ENCODE results near the gene CD8B2.
"Not testable (repeated sequence)": the region's sequence is repeated elsewhere in the genome, so short reads cannot be mapped to it uniquely, and the experiment has no call there.

The CD8B2 gene

GRCh38 chr2:106513391-106513790, 26.2 kb downstream of the CD8B2 start:
- not testable (repeated sequence) for DNase-seq

DNA sequence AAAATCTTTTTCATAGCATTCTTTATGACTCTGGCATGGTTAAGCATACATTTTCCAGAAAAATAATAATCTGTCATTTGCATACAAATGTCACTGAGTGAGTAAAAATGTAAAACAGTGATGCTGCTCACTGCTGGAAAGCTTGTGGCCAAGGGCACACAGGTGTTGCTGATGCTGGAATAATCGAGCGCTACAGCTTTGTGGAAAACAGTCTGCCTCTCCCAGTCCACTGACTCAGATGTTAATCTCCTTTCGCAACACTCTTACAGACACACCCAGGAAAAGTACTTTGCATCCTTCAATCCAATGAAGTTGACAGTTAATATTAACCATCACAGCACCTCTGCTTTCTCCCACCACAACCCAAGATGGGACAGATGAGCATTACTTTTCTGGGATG, 27.7 kb downstream of the CD8B2 start:
- DNase-seq: peak in 1 of 2 donors; percentile 28

DNA sequence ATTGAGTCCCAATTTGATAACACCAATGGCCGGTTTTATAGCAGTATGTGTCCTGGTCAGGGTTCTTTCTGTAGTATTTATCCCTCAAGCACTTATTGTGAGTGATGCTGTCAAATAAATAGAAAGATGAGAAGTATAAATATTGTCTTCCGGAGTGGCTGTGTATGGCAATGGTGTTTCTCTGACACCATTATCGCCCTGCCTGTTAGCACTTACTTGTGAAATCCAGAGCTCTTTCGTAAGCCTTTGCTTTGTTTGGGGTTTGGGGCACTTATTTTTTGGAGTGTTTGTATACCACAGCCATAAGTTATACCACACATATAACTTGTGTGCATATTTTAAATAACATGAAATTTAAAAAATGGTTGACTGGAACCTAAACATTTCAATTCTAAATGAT, 29.3 kb downstream of the CD8B2 start:
- DNase-seq: peak in 1 of 2 donors; percentile 12

- DNase-seq: no peak
Observed at GRCh38 chr2:106516864-106517263, 29.7 kb downstream of the CD8B2 start.

DNA sequence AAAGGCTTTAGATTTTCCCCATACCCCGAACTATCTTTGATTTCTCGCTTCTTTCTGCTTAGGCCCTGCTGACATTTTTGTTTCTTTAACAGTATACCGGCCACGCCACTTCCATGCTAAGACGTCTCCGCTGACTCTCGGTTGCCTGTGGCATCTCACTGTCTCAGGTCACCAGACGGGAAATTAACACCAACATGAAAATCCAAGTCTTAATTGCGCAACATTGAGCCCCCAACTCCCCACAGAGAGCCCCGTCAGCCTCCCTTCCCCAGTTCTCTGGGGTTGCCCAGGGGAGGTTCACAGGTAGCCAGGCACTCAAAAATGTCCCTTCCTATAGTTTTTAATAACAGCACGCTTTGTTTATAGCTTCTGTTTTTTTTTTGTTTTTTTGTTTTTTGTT, 30.2 kb downstream of the CD8B2 start:
- no peak for DNase-seq

DNA sequence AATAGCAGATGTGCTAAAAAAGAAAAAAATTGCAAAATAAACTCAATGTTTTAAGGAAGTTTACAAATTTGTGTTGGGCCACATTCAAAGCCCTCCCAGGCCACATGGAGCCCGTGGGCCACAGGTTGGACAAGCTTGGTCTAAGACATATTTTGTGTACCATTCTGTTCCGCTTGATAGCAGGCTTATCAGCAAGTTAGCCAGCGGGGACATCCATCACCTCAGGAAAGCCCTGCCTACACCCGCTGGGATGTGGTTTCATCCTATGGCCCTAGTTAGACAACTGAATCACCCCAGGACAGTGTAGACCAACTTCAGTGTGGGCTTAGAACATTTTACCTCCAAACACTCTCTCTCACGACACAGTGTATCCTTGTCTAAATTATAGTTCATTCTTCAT, 32.6 kb downstream of the CD8B2 start:
- peak in 1 of 2 donors; percentile 17 for DNase-seq

DNA sequence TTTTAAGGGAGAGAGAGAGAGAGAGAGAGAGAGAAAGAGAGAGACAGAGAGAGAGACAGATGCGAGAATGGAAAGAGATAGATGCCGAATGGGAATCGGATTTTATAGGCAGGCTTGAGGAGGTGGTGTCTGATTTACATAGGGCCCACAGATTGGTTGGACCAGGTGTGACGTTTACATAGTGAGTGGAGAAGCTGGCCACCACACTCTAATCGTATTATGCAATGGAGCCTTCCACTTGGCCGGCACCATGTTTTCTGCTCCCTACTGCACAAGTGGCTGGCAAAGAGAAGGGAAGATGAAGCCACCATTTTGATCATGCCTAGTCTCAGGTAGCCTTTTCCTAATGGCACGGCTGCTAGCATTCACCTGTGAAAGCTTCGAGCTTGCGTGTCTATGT, 33.9 kb downstream of the CD8B2 start:
- no peak for DNase-seq

DNA sequence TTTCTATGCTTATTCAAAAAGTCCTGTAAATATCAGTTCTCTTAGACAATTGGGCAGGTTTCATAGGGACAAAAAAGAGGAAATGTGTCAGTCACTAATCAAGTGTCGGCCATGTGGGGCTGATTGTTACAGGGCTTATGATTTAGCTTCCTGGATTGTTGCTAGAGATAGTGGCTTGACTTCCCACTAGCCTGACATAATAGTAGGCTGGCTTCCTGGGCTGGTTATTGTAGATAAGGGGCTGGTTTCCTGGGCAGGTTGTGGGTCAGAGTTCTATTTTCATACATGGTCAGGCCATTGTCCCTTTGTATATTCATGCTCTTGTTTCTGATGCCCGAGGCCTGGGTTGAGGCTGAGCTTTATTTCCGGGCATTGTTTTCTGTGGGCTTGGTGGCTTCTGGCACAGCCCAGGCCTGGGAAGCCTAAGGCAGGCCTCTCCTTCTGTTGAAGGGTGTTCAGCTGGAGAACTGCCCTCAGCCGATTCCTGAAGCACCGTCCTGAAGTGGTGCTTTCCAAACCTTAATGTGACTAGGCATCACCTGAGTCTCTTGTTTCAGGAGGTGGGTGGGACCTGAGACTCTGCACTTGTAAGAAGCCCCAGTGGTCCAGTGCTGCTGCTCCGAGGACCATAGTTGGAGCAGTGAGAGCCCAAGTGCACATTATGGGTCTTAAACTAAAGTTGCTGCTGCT, 37.0 kb downstream of the CD8B2 start:
- peak; percentile 10 to 46 for DNase-seq

- peak; percentile 19 to 40 for DNase-seq
Observed at GRCh38 chr2:106530866-106531265, 43.7 kb downstream of the CD8B2 start.

DNA sequence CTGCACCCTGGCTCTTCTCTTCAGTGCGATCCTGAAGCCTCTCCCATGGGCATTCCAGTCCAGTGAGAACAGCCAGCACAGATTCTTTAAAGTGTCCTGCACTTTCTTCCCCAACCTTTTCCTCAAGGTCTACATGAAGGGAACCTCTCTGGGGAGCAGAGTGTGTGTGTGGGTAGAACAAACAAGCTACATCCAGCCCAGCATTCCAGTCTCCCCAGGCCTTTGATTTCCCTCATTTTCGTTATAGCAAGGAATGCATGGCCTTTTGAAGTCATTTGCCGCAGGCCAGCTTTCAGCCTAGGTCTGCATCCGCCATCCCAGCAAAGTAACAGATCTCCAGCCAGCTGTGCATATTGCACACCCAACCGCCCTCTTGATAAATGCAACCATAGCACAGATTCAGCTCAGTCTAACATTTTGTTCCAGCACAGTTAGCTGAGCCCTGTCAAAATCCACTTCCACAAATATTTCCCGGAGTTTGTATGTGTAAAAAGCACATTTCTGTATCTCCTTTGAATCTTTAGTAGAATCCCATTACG, 44.6 kb downstream of the CD8B2 start:
- DNase-seq: no peak

- DNase-seq: no peak
Observed at GRCh38 chr2:106532236-106532635, 45.1 kb downstream of the CD8B2 start.

DNA sequence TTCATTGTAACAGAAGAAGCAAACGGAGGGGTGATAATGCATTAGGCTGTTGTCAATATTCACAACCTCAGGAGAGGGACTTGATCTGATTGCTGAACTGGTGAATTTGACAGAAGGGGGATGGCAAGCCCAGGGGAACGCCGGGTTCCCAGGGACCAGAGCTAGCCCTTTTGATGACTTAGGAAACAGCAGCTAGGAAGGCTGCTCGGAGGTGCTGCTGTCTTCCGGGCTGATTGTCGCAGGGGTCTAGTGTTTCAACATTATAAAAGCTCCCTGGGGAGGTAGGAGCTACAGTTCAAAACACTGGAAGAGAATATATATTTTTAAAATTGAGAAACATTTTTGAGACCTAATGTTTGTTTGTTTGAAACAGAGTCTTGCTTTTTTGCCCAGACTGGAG, 47.3 kb downstream of the CD8B2 start:
- DNase-seq: no peak

DNA sequence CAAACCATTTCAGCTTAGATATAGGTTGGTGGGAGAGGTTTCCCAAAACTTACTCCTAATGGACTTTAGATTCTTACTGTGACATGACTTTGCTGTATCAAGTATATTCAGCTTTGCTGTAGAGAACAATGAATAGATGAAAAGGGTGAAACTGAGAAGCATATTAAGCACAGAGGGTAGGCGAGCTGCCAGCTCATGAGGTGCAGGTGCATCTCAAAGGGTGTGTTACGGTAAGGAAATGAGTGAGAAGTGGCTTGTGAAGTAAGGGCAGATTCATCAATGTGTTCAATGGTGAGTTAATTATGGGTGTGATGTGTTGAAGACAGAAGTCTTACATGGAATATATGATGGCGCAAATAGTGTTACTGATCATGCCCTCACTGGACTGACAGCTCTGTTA, 49.3 kb downstream of the CD8B2 start:
- DNase-seq: no peak

DNA sequence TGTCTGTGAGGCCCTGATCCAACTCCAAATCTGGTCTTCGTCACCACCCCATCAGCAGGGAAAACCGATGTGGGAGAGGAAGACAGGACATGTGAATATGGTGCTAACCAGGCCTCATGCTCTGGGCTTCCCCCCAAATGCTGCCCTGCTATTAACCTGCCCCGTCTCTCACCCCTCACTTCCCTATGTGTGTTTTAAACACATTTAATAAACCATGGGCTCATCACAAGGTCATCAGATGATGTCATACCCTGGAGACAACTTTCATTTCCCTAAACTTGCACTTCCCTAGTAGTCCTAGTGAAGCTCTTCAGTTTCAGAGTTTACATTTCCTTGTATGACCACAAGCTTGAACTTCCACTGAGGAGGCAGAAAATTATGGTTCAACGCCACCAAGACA, 49.9 kb downstream of the CD8B2 start:
- DNase-seq: peak; percentile 96 to 98

DNA sequence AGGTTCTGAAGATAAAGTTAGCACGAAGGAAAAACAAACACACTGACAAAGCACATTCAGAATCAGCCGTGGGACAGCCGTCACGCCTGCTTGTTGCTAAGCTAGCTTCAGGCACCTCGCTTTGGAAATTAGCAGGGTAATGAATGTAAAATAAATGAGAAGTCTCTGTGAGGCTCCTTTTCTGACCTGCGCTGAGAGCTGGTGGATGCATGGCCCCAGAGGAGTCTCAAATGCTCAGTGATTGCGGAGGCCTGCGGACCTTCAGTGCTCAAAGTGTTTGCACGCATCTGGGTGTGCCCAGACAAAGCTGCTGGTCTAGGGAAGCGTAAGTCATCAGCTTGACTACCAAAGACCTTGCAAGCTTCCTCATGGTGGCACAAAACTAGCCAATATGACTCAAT, 50.6 kb downstream of the CD8B2 start:
- DNase-seq: peak; percentile 65 to 84

GRCh38 chr2:106540886-106541285, 53.7 kb downstream of the CD8B2 start:
- no peak for DNase-seq

DNA sequence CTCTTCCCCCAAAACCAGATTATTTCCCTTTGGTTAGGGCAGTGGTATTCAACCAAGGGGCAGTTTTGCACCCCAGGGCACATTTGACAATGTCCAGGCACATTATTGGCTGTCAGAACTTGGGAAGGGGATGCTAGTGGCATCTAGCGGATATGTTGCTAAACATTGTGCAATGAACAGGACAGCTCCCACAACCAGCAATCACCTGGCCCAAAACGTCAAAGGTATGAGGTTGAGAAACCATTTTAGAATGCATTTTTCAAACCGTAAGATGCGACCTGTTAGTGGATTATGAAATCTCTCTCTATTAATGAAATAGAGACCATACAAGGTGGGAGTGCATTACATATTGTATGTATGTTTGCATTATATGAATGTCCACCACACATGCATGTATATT, 54.2 kb downstream of the CD8B2 start:
- no peak for DNase-seq

DNA sequence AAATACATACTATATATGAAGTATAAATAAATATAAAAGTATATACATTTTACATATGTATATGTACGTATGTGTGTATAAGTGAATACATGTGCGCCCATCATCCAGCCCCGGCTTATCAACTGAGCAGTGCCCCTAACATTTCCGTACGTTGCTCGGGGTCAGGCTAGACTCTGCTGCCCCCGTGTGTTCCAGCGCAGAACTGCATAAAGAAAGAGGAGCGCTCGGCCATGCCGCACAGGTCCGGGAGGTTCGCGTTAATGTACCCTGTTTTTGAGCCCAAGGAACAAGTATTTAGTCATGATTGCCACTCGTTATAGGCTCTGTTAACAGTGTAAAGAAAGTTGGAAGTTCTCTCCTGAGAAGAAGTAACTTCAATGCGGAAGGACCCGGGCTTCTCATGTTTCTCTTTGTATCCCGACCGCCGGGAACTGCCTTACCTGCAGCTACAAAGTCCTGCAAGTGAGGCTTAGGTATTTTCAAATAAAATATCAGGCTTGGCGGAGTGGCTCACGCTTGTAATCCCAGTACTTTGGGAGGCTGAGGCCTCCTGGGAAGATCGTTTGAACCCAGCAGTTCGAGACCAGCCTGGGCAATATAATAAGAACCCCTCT, 55.7 kb downstream of the CD8B2 start:
- peak; percentile 77 for DNase-seq

DNA sequence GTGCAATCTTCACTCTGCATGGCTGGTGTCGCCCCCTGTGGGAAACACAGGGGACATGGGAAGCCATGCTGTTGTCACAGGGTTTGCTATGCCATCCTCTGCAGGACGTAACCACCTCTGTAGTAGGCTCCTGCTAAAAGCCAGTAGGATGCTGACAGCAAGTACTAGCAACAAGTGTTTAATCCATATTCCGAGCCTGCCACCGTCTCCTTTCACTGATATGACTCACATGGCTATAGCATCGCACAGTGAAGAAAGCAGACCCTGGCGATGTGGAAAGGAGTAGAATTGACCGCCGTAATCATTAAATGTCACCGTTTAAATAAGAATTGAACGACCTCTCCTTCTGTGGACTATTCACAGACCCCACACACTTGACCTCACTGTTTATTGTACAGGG, 57.8 kb downstream of the CD8B2 start:
- no peak for DNase-seq

DNA sequence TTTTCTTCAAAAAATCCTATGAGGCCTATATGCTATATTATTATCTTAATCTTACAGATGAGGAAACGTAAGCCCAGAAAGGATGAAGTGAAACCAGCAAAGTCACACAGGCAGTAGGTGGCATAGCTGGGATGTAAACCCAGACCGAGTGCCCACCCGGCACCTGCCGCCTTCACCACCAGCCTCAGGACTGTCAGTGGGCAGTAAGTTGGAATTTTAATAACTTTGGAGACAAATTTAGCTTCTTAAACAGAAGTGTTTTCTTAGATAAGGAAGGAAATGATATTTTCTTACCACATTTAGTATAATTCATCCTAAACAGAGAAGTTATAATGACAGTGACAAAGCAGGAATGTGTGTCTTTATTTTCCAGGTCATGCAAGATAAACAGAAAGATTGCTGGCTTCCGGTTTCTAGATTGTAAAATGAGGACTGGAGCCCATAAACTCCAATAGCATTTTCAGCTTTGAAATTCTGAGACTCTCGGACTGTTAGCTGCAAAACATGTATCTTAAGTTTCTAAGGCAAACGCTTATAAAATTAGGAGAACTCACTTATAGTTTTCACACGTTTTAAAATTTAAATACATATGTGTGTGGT, 59.3 kb downstream of the CD8B2 start:
- peak; percentile 45 to 50 for DNase-seq

GRCh38 chr2:106547164-106547903, 60.2 kb downstream of the CD8B2 start:
- DNase-seq: no peak

DNA sequence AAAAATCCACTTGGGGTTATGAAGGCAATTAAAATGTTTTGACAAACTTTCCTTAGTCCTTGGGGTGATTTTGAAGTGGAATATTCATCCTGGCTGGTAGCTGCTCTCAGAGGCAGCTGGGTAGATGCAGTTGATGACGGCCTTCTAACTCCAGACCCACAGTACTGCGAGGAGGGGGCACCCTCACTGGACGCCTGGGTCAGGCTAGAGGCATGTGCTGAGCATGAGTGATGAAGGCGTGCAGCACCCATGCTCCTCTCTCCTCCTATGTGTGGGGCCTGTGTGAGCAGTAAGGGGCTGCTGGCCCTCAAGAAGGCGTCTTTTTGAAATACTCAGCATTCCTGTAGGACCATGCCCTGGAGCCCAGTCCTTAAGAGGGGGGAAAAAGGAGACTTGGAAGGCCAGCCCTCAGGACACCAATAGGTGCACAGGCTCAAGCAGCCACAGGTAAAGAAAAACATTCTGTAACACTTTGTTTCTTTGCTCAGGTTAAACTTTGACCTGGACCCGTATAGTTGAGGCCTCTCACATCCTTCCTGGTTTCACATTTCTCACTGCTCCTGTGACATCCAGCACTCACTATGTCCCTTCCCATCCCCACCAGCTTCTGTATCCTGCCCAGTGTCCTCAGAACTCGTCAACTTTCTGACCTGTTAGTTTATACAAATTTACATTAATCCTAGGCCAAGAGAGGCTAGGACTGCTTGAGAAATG, 64.4 kb downstream of the CD8B2 start:
- no peak for DNase-seq

- DNase-seq: no peak
Observed at GRCh38 chr2:106552921-106553320, 65.8 kb downstream of the CD8B2 start.
